IPS-20b (cell line): ENCODE measurements around the gene GJD3.

Source experiments
- H3K27ac ChIP-seq: one replicate; pipeline ENCODE4 v1.5.1; 2013; ENCODE audit warnings: low read length
- H3K27me3 ChIP-seq: 2 replicates; pipeline ENCODE4 v1.6.1; 2013; ENCODE audit warnings: mild to moderate bottlenecking, low read length, inconsistent platforms; ENCODE audit not compliant: insufficient read depth
- H3K36me3 ChIP-seq: 2 replicates; pipeline ENCODE4 v1.6.1; 2013; ENCODE audit warnings: low read depth, mild to moderate bottlenecking, inconsistent platforms, low read length, moderate library complexity; ENCODE audit not compliant: insufficient read depth
- H3K4me1 ChIP-seq: 2 replicates; pipeline ENCODE4 v1.6.1; 2013; ENCODE audit warnings: mild to moderate bottlenecking, control low read depth, inconsistent platforms, low read length, moderate library complexity; ENCODE audit not compliant: insufficient read depth
- H3K4me3 ChIP-seq: 2 replicates; pipeline ENCODE4 v1.5.1; 2013; ENCODE audit warnings: mild to moderate bottlenecking, low read length, inconsistent platforms
- H3K9ac ChIP-seq: 2 replicates; pipeline ENCODE4 v1.6.1; 2013; ENCODE audit warnings: low read depth, mild to moderate bottlenecking, inconsistent platforms, low read length, moderate library complexity
- H3K9me3 ChIP-seq: 2 replicates; pipeline ENCODE4 v1.6.1; 2013; ENCODE audit warnings: mild to moderate bottlenecking, low read depth, low read length, inconsistent platforms; ENCODE audit not compliant: insufficient read depth

GJD3 gene

DNA sequence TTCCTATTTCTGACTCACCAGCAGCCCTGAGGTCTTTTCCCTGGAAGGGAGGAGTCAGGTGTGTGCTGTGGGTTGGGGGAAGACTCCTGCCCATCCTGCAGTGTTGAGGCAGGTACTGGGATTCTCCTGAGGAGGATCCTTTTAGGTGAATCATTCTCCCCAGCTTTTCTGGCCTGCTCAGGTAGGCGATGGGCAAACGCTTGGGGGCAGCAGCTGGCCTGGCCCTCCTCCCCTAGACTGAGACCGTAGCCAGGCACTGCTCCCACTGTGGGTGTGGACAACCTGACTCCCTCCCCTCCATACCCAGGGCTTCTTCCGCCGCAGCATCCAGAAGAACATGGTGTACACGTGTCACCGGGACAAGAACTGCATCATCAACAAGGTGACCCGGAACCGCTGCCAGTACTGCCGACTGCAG lies 15.1 kb downstream of the GJD3 start:
- H3K27me3 ChIP-seq: peaks cover 52% of the 10 kb centered on the region
- peaks cover 20% of the 10 kb centered on the region for H3K36me3 ChIP-seq
- no peak overlapping the region for H3K4me3 ChIP-seq
- H3K27ac ChIP-seq: no peak overlapping the region
- no peak overlapping the region for H3K9ac ChIP-seq
- peaks cover 36% of the 10 kb centered on the region for H3K4me1 ChIP-seq
- no peaks in the 10 kb centered on the region for H3K9me3 ChIP-seq

DNA sequence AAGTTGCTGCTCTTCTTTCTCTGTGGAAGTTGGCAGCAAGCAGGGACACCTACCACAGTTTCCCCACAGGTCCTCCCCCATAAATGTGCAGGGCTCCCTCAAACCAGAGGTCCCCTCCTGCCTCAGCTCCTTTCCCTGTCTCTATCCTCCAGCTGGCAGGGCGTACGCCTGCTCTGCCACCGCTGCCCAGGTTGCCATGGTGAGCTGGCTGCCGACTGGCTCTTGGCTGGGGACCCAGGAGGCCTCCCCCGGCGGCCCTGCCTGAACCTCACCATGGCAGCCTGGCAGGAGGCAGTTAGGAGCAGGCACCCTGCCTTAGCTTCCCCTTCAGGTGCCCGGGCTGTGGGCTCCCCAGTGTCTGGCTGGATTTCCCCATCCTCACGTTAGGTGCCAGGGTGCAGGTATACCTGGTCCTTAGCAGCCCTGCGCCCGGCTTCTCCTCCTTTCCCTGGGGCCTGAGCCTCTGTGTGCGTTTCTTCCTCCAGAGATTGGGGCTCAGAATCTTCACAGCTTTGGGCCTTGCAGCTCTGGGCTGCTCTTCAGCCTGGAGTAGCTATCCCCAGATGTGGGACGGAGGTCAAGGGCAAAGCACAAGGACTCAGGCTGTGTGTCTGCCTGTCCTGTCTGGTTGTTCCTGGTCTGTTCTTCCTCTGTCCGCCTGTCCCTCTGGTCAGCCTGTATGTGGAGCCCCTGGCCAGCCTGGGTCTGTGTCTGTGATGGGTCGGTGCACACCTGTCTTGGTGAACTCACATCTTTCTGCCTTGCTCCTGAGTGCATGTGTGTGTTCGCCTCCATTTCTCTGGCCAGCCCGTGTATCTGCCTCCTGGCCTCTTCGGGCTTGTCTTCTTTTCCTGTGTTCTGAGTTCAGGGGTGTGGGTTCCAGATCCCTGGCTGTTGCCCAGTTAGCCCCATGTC lies 15.7 kb downstream of the GJD3 start:
- Histone ChIP-seq H3K4me1 (peaks cover 42% of the 10 kb centered on the region), H3K36me3 (peaks cover 20% of the 10 kb centered on the region), H3K27me3 (peaks cover 59% of the 10 kb centered on the region), H3K4me3 (no peak overlapping the region), H3K9me3 (no peaks in the 10 kb centered on the region), H3K27ac (no peak overlapping the region), H3K9ac (no peak overlapping the region)

- H3K36me3 ChIP-seq: peaks cover 19% of the 10 kb centered on the region
- H3K27me3 ChIP-seq: peaks cover 66% of the 10 kb centered on the region
- H3K4me1 ChIP-seq: peaks cover 48% of the 10 kb centered on the region
- H3K9me3 ChIP-seq: no peaks in the 10 kb centered on the region
- H3K4me3 ChIP-seq: peak overlapping the region; percentile 49; the same call in 1 of the 2 replicates
- H3K9ac ChIP-seq: no peak overlapping the region
- H3K27ac ChIP-seq: no peak overlapping the region
Observed at GRCh38 chr17:40348136-40348504, 16.4 kb downstream of the GJD3 start.

DNA sequence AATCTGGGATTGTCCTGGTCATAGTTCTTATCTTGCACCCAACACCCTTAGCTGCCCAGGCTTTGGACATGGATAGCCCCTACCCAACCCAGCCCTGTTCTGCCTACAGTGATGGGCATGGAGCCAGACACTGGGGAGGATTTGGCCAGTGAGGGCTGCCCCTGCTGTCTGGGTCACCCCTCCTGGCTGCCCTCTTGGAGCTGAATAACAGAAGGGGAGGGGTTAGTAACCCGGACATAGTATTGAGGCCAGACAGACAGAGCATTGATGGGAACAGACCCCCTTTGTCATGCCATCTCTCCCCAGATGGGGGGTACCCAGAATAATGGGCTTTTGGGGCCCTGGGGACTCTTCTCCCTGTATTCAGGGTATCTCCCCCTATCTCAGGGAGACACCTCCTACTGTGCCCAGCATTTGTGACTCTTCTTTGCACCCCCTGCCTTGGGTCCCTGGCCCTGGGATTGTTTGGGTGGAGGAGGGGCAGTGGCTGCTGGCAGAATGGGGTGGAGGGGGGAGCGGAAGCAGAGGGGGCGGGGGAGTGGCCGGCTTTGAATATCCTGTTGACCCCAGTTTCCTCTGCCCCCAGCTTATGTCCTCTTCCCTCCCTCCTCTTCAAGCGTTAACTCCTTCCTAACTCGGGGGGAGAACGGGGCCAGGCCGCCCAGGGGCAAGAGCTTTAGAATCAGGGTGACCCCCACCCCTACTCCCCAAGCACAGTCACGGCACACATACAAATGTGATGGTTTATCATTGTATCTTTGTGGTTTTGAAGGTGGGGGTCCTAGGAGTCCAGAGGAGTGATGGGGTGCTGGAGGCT lies 17.0 kb downstream of the GJD3 start:
- peaks cover 72% of the 10 kb centered on the region for H3K27me3 ChIP-seq
- H3K4me1 ChIP-seq: peaks cover 51% of the 10 kb centered on the region
- peaks cover 13% of the 10 kb centered on the region for H3K36me3 ChIP-seq
- H3K9ac ChIP-seq: peak overlapping the region; percentile 47; the same call in 1 of the 2 replicates
- H3K27ac ChIP-seq: no peak overlapping the region
- no peaks in the 10 kb centered on the region for H3K9me3 ChIP-seq
- peak overlapping the region; percentile 49; the same call in 1 of the 2 replicates for H3K4me3 ChIP-seq

- Histone ChIP-seq H3K9ac (peak overlapping the region; percentile 47; the same call in 1 of the 2 replicates), H3K27ac (no peak overlapping the region), H3K36me3 (peaks cover 6% of the 10 kb centered on the region; the same call in 1 of the 2 replicates), H3K27me3 (peaks cover 76% of the 10 kb centered on the region), H3K4me1 (peaks cover 51% of the 10 kb centered on the region), H3K9me3 (no peaks in the 10 kb centered on the region), H3K4me3 (peak overlapping the region; percentile 44; the same call in 1 of the 2 replicates)
Observed at GRCh38 chr17:40346765-40347158, 17.8 kb downstream of the GJD3 start.

DNA sequence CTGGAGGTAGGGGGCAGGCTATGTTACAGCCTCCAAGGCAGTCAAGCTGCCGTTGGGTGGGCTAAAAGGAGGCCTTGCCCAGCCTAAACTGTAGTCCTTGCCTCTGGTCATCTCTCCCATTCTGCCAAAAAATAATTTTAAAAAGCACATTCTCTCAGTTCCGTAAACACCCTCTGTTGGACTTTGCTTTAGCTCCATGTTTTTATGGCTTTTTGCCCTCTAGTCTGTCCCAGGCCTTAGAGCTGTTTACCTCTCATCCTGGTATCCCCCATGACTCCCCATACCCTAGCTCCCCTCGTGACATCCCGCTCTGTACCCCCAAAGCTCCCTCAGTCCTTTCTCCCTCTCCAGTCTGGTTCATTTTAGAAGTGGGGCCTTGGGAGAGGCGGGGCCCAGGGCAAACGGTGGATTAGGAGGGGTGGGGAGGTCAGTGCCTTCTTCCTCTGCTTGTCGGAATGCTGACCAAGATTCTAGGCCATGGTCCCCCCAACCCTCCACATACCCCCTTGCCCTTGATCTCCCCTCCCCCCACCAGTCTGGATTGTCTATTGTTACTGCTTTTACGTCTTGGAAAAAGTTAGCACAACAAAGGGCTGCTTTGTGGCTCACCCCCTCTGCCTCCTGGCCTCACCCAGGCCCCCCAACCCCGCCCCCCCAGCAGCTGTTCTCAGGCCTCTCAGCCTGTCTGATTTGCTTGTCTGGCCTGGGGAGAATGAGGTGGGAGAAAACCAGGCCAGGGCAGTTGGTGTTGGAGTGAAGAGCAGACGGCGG lies 18.4 kb downstream of the GJD3 start:
- no peak overlapping the region for H3K27ac ChIP-seq
- peak overlapping the region; percentile 47; the same call in 1 of the 2 replicates for H3K9ac ChIP-seq
- peaks cover 49% of the 10 kb centered on the region for H3K4me1 ChIP-seq
- H3K27me3 ChIP-seq: peaks cover 78% of the 10 kb centered on the region
- peaks cover 6% of the 10 kb centered on the region; the same call in 1 of the 2 replicates for H3K36me3 ChIP-seq
- H3K4me3 ChIP-seq: peak overlapping the region; percentile 67; the same call in 1 of the 2 replicates
- no peaks in the 10 kb centered on the region for H3K9me3 ChIP-seq

DNA sequence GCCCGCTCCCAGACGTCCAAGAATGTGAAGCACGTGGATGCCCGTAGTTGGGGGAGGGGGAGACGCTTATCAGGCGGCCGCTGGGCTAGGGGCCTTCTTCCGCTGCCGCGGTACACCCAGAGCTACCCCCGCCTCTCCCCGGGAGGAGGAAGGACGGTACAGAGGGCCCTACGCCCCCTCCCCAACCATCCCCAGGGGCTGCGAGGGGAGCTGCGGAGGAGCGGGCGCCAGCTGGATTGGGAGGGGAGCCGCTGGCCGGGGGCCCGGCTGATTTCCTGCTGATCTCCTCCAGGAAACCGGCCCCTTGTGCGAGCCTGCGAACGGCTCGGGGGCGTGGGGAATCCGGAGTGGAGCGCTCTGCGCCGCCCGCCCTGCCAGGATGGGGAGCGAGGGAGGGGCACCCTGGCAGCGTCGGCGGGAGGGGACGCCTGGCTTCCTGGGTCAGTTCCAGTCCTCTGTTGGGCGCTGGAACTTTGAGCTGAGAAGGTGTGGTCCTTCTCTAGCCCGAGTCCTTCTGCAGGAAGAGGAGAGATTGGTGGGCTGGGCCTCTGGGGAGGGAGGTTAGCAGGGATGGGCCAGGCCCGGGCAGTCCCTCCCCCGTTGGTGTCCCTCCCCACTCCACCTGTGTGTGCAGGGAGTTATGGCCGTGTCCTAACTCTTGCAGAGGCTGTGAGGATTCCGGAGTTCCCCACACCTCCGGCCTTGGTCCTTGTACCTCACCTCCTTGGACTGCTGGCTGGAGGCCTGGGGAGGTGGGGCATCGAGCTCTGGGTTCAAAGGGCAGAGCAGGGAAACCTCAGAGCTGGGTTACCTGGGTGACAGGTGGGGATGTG lies 19.2 kb downstream of the GJD3 start:
- Histone ChIP-seq H3K4me1 (peaks cover 48% of the 10 kb centered on the region), H3K27me3 (peaks cover 86% of the 10 kb centered on the region), H3K36me3 (peaks cover 6% of the 10 kb centered on the region; the same call in 1 of the 2 replicates), H3K4me3 (peak overlapping the region; percentile 67), H3K9me3 (no peaks in the 10 kb centered on the region), H3K27ac (no peak overlapping the region), H3K9ac (peak overlapping the region; percentile 53; the same call in 1 of the 2 replicates)

- H3K27me3 ChIP-seq: peaks cover 86% of the 10 kb centered on the region
- H3K27ac ChIP-seq: no peak overlapping the region
- peaks cover 48% of the 10 kb centered on the region for H3K4me1 ChIP-seq
- H3K4me3 ChIP-seq: peak overlapping the region; percentile 75; the same call in 1 of the 2 replicates
- H3K9me3 ChIP-seq: no peaks in the 10 kb centered on the region
- peaks cover 1% of the 10 kb centered on the region; the same call in 1 of the 2 replicates for H3K36me3 ChIP-seq
- H3K9ac ChIP-seq: no peak overlapping the region
Observed at GRCh38 chr17:40344421-40345160, 19.9 kb downstream of the GJD3 start.

- no peak overlapping the region for H3K9ac ChIP-seq
Observed at GRCh38 chr17:40343219-40344119, 21.1 kb downstream of the GJD3 start.

More at GRCh38 chr17:40343219-40344119, 21.1 kb downstream of the GJD3 start:
- Histone ChIP-seq H3K9me3 (no peaks in the 10 kb centered on the region), H3K4me1 (peaks cover 47% of the 10 kb centered on the region), H3K36me3 (no peaks in the 10 kb centered on the region), H3K4me3 (peak overlapping the region; percentile 75), H3K27me3 (peaks cover 85% of the 10 kb centered on the region), H3K27ac (no peak overlapping the region)
